Measurements from ENCODE around the gene CYP1A1.

GRCh38 chr15:74769463-74770025, 44.2 kb upstream of the CYP1A1 start:
- TF ChIP-seq CTCF (IDR thresholded peaks at IDR 0.05) (no peak), POLR2A (IDR thresholded peaks at IDR 0.05) (no peak)

Data from lower leg skin (tissue), 3 donors.